Brain pericyte (primary cell): ENCODE measurements around the gene TOR1AIP1.

Experiments
- DNase-seq: peaks from one replicate; pipeline ENCODE4 v3.0.0-alpha.2; 2012; ENCODE audit warnings: low read depth, low spot score

The TOR1AIP1 gene

GRCh38 chr1:179881642-179882252 is 338 bp upstream of the TOR1AIP1 start:
- no peak for DNase-seq

DNA sequence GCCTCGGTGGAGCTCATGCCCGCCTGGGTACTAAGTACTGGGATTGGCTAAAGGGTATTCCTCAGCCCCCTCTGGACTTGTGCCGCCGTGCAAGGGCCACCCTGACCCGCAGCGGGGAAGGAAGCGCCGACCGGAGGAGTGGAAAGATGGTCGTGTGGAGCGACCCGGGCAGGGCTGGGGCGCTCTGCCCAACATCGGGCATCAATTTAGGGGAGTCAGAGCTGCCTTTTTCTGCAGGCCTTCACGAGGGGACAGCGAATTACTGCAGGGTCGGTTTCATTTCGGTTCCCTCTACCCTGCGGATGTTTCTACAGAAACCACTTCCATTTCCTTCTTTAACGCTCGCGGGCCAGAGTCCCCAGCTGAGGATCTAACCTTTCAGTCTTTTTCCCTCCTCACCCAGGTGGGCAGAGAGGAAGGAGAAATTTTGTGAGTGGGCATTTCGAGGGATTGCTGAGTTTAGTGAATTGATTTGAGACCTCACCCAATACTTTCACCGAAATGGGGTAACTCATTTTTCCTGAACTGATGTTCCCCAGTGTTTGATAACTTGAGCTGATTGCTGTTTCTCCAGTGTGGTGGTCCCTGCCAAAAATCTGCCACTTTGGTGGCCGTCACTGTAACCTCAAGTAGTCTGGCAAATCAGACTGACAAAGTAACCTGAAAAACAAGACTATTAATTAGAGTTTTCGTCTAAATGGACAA is 1.1 kb downstream of the TOR1AIP1 start:
- DNase-seq, result no peak

GRCh38 chr1:179883745-179884138 is 1.7 kb downstream of the TOR1AIP1 start:
- no peak for DNase-seq

GRCh38 chr1:179888071-179888470 is 6.0 kb downstream of the TOR1AIP1 start:
- no peak for DNase-seq

- no peak for DNase-seq
These were observed 7.5 kb downstream of the TOR1AIP1 start for GRCh38 chr1:179889589-179889988.

DNA sequence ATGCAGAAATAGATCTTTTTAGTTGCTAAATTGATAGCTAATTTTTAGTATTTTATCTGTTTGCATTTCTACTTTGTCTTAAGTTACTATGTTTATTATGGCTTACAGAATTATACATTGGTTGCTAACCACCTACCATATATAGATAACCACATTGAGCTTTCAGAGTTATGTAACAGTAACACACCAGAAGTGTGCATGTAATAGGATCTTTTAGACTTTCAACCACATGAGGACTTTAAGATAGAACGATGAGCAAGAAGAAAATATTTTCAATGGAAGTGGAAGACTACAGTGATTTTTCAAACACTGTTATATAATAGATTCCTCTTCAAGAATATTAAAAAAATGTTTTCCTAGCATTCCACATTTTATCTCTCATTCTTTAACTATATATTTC is 28.8 kb downstream of the TOR1AIP1 start:
- no peak for DNase-seq

GRCh38 chr1:179911812-179912211 is 29.7 kb downstream of the TOR1AIP1 start:
- DNase-seq, result no peak

DNA sequence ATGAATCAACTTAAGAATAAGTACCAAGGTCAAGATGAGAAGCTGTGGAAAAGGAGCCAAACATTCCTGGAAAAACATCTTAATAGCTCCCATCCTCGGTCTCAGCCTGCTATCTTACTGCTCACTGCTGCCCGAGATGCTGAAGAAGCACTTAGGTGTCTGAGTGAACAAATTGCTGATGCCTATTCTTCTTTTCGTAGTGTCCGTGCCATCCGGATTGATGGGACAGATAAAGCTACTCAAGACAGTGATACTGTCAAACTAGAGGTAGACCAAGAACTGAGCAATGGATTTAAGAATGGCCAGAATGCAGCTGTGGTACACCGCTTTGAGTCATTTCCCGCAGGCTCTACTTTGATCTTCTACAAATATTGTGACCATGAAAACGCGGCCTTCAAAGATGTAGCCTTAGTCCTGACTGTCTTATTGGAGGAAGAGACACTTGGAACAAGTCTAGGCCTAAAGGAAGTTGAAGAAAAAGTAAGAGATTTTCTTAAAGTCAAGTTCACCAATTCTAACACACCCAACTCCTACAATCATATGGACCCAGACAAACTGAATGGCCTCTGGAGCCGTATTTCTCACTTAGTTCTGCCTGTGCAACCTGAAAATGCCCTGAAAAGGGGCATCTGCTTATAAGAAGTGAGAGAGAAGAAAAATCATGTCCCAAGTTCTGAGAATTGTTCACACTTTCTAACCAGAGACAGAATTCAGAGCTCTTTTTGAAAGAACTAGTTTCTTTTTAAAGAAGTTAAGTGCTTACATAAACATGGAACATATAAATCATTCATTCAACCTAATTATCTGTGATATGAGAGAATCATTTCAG is 35.7 kb downstream of the TOR1AIP1 start:
- DNase-seq, result no peak

DNA sequence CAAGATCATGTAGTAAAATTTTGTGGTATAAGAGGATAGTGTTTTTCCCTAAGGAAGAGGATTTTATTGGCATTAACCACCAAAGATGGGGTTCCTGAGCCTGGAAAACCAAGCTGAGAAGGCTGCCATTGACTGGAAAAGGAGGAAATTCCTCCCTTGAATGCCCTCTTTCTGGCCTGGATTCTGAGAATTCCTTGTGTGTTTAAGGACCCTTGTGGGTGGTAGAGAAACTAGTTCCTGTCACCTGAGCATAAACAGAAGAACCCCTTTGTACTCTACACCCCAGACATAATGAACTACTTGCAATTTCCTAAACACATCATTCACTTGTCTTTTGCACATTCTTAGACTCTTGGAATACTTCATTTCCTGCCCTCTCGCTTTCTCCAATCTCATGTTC is 39.4 kb downstream of the TOR1AIP1 start:
- DNase-seq, result no peak

- no peak for DNase-seq
These were observed 40.1 kb downstream of the TOR1AIP1 start for GRCh38 chr1:179921981-179922872.

GRCh38 chr1:179923029-179923428 is 40.9 kb downstream of the TOR1AIP1 start:
- DNase-seq, result no peak

GRCh38 chr1:179924268-179924667 is 42.2 kb downstream of the TOR1AIP1 start:
- DNase-seq, result no peak

- DNase-seq, result no peak
These were observed 43.2 kb downstream of the TOR1AIP1 start for GRCh38 chr1:179925302-179925701.

- DNase-seq, result no peak
These were observed 44.1 kb downstream of the TOR1AIP1 start for GRCh38 chr1:179925922-179926849.

- no peak for DNase-seq
These were observed 44.7 kb downstream of the TOR1AIP1 start for GRCh38 chr1:179926850-179927205.

DNA sequence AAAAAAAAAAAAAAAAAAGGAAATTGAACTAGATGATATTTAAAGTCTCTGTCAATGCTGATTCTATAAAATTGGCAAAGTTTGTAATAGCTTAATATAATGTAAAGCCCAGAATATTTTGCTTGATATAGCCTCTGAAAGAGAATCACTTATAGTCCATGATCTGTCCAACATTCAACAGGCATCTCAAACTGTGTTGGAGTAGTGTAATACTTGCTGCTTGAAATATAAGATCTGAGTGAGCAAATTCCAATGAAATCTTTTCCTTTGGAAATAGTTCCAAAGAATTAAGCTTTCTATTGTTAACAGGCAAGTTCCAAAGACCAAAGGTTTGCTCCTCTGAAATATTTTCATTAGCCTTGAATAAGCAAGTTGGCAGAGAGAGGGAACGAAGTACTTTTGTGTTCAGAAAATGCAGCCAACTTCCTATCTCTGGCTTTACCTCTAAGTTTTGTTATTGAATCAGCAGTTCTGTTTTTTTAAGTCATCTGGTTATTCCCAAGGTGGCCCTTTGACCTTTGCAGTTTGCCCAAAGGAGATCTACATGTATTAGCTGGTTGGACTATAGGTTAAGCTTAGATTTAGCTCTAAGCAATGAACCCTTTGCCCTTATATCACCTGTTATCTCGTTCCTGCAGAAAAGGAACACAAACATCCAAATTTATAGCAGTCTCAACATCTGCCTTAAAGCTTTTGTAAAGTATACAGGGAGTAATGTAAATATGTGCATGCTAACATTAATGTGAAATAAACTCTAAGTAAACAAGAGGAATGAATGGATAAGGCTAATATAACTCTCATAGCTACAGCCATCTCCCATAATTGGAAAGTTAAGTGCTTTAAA is 48.1 kb downstream of the TOR1AIP1 start:
- no peak for DNase-seq

GRCh38 chr1:179930867-179931266 is 48.8 kb downstream of the TOR1AIP1 start:
- DNase-seq, result no peak

GRCh38 chr1:179933219-179933618 is 51.1 kb downstream of the TOR1AIP1 start:
- no peak for DNase-seq

DNA sequence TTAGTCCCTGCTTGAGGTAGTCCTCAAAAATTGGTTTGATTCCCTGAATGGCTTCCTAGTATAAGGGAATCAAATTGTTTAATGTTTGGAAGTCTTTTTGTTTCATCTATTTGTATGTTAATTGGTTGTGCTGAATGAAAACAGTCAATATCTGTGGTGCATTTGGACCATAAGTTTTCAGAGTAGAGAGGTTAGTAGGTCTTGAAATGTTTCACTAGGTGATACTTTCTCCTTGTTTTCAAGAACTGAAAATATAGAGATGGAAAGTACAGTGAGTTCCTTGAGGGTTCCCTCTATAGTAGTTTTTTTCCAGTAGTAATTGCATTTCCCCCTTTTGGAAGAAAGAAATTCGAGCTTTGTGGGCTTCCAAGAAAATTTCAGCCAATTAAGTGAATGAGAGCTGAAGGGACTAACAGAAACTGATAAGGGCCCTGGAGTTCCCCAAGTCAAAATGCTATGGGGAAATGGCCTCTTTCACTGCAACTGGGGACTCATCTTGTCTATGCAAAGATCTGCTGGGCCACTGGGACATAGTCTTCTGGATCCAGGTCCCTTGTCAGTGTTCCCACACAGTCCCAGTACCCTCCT is 53.9 kb downstream of the TOR1AIP1 start:
- DNase-seq, result no peak
